CD4-positive, CD25-positive, alpha-beta regulatory T cell (primary cell): ENCODE results near the gene NRTN. TPM values are rescaled to one million over a fixed set of nuclear protein-coding genes. Genes with fewer than 3 reads are reported as not detected.
"Not testable (repeated sequence)": the region's sequence is repeated elsewhere in the genome, so short reads cannot be mapped to it uniquely, and the experiment has no call there.

Experiments used
- ATAC-seq, 2 donors: fragments of 150-1000 bp; cut with Tn5 transposase; one replicate each; pipeline ENCODE4 v1.10.0; 2021; ENCODE audit warnings: low read depth in 2 of 2, moderate number of reproducible peaks in 2 of 2, moderate library complexity in 1 of 2
- DNase-seq, 3 donors: peaks; one replicate each; pipeline versions ENCODE4 v3.0.0 to v3.0.0-alpha.2; 2012 to 2022; ENCODE audit warnings: mixed read lengths in 1 of 3
- H3K27ac ChIP-seq: one replicate; pipeline ENCODE4 v1.7.0; 2013; ENCODE audit warnings: mild to moderate bottlenecking, low read length; ENCODE audit not compliant: insufficient read depth, poor library complexity, severe bottlenecking
- H3K27me3 ChIP-seq: one replicate; pipeline ENCODE4 v1.7.0; 2013; ENCODE audit warnings: low read length; ENCODE audit not compliant: control insufficient read depth, insufficient read depth
- H3K36me3 ChIP-seq: one replicate; pipeline ENCODE4 v1.7.0; 2013; ENCODE audit warnings: mild to moderate bottlenecking, low read length, moderate library complexity; ENCODE audit not compliant: control insufficient read depth, insufficient read depth
- H3K4me1 ChIP-seq: 2 replicates; pipeline ENCODE4 v1.7.0; 2013; ENCODE audit warnings: mild to moderate bottlenecking, low read length; ENCODE audit not compliant: insufficient read depth, control insufficient read depth, poor library complexity, severe bottlenecking
- H3K4me3 ChIP-seq: one replicate; pipeline ENCODE4 v1.7.0; 2013; ENCODE audit warnings: low read depth, mild to moderate bottlenecking, low read length, moderate library complexity
- H3K9me3 ChIP-seq, 2 experiments: 1 replicate in 1 of 2; 2 replicates in 1 of 2; pipeline ENCODE4 v1.7.0; 2013; ENCODE audit warnings: low read length in 2 of 2, mild to moderate bottlenecking in 1 of 2, moderate library complexity in 1 of 2; ENCODE audit not compliant: control insufficient read depth in 2 of 2
- H3K27ac Mint-ChIP-seq, 3 donors: one replicate each; pipeline ENCODE4 v1.8.0; 2020 to 2022; ENCODE audit warnings: mild to moderate bottlenecking in 3 of 3, mixed read lengths in 3 of 3, moderate library complexity in 2 of 3
- H3K27me3 Mint-ChIP-seq: one replicate; pipeline ENCODE4 v1.8.0; 2022; ENCODE audit warnings: mild to moderate bottlenecking, mixed read lengths
- H3K36me3 Mint-ChIP-seq: one replicate; pipeline ENCODE4 v1.8.0; 2020; ENCODE audit warnings: mixed read lengths
- H3K4me1 Mint-ChIP-seq, 4 donors: one replicate each; pipeline ENCODE4 v1.8.0; 2020 to 2022; ENCODE audit warnings: mixed read lengths in 4 of 4, mild to moderate bottlenecking in 1 of 4
- H3K4me3 Mint-ChIP-seq, 4 donors: one replicate each; pipeline ENCODE4 v1.8.0; 2020 to 2022; ENCODE audit warnings: mild to moderate bottlenecking in 4 of 4, mixed read lengths in 4 of 4, moderate library complexity in 3 of 4
- H3K9me3 Mint-ChIP-seq, 7 donors: one replicate each; pipeline ENCODE4 v1.8.0; 2020 to 2022; ENCODE audit warnings: mixed read lengths in 7 of 7, mild to moderate bottlenecking in 3 of 7, moderate library complexity in 2 of 7
- polyA plus RNA-seq, 4 donors: library from polyadenylated mRNA; unstranded; fragments of 300-500 nt; fragmentation: Illumina TruSeq; gene quantifications; one replicate each; pipeline ENCODE4 v1.2.3, GENCODE V29; 2021
- total RNA-seq: library from RNA; stranded (reverse); gene quantifications from one replicate; pipeline ENCODE4 v1.2.3, GENCODE V29; 2022

The NRTN gene
- total and polyA plus RNA-seq, 5 donors from 2014 or later = 0.21 to 0.68 TPM; not detected in 3

DNA sequence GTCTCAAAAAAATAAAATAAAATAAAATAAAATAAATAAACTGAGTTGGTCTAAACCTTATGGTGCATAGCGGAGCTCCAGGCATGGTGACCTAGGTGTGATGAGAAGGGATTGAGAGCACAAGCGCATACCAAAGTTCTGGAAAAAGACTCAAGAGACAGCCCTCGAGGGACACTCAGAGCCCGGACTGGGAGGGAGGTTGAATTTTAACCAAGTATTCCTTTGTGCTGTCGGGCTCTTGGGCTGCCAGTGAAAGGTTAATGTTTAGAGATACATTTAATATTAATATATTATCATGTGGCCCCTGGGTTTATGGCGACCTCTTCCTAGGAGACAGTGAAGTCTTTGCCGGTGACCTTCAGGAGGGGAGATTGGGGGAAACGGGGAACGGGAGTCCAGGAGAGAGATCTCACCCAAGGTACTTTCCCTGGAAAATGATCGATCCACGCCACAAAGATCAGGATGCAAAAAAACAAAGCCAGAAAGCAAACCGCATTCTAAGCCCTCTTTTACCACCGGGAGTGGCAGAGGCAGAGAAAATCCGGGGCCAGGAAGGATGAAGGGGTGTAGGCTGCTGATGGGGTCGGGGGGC lies 33.0 kb downstream of the NRTN start:
- Histone ChIP-seq H3K27me3 (no peaks in the 10 kb centered on the region), H3K4me1 (no peaks in the 10 kb centered on the region), H3K36me3 (no peaks in the 10 kb centered on the region), H3K9me3 (no peaks in the 10 kb centered on the region), H3K27ac (no peak overlapping the region), H3K4me3 (no peak overlapping the region)
- Mint-ChIP-seq H3K27me3 (peaks cover 21% of the 10 kb centered on the region), H3K27ac (peak overlapping the region in 1 of 3 donors; percentile 58), H3K4me1 (peaks cover 0 to 5% (median 0%) of the 10 kb centered on the region in 4 donors), H3K36me3 (no peaks in the 10 kb centered on the region), H3K4me3 (peak overlapping the region in 1 of 4 donors; percentile 38), H3K9me3 (peaks cover 0 to 2% (median 0%) of the 10 kb centered on the region in 7 donors)
- ATAC-seq (no peak), DNase-seq (no peak)

DNA sequence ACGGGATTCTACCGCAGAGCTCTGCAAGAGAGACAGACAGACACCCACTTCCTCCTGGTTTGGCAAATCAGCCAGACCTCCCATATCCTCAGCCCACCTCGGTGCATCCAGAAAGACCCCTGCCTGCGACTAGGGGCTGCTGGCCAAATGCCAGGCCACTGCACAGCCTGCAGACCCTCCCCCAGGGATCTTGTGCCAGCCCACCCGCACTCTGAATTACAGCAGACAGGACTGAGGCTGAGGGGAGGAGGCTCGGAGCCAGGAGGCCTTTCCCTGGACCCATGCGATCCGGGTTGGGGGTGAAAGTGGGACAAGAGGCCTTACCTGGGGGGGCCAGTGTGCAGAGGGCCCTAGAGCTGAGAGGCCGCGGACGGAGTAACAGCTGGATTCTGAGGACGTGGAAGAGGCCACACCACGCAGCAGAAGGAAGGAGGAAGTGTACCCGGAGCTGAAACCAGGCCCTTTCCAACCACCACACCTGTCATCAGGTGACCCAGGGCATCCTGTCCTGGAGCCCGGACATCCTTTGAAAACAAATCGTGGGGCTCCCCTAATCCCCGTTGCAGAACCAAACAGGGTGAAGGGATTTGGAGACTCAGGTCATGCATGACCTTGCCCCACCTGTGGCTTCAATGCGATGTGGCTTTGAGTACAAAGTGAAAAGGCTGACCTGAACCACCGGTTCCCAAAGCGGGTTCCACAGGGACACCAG lies 33.6 kb downstream of the NRTN start:
- no peak overlapping the region for H3K4me3 Mint-ChIP-seq
- Histone ChIP-seq H3K9me3 (no peaks in the 10 kb centered on the region), H3K27ac (no peak overlapping the region), H3K4me3 (no peak overlapping the region), H3K27me3 (no peaks in the 10 kb centered on the region), H3K36me3 (no peaks in the 10 kb centered on the region), H3K4me1 (no peaks in the 10 kb centered on the region)
- H3K27me3 Mint-ChIP-seq = peaks cover 21% of the 10 kb centered on the region
- peaks cover 0 to 2% (median 0%) of the 10 kb centered on the region in 7 donors for H3K9me3 Mint-ChIP-seq
- H3K36me3 Mint-ChIP-seq = no peaks in the 10 kb centered on the region
- H3K27ac Mint-ChIP-seq = peak overlapping the region in 1 of 3 donors; percentile 58
- ATAC-seq = no peak
- peaks cover 0 to 5% (median 0%) of the 10 kb centered on the region in 4 donors for H3K4me1 Mint-ChIP-seq
- no peak for DNase-seq

DNA sequence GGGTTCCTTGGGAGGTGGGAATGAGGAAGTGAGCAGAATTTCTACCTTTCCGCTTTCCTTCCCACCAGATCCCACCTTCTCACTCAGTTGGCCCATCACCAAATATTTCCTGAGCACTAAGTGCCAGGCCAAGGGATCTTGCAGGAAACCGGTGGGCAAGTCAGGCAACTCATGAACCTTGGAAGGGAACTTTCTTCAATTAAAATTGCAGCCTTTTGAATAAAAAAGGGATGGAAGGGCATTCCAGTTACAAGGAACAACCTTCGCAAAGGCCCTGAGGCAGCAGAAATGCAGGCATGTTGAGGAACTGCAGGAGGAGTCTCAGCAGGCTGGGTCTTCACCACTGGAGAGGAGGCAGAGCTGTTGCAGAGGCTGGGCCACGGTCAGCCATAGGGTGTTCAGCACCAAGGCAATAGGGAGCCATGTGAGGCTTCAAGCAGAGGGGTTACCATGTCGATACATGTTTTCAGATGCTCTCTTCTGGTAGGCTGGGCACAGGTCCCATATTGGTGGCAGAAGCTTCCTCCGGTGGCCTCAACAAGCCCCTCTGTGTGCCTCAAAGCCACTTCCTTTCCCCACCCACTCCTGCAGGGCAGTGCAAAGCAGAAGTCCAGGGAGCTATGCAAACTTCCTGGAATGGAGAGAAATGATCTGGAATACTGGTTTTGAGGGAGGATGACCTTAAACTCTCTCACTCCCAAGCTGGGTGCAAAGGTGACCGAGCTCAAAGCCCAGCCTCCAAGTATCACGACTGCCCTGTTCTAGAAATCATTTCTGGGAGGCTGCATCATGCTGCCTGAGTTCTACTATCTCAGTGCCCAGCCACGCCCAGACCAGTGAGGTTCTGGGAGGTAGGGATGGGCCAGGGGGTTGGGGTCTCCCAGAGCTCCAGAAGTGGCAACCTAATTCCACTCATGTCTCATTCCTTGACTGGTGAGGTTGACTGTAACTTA lies 34.5 kb downstream of the NRTN start, which contains the start of gene FUT6:
FUT6 (minus strand) TSS at position 638 of the 953 bp plus-strand sequence. CDS start 7,135 bp downstream, outside the sequence.
- no peak within 1 kb of the TSS for H3K27ac ChIP-seq
- H3K4me1 Mint-ChIP-seq = peaks cover 0 to 5% (median 0%) of the 10 kb centered on the region in 4 donors

DNA sequence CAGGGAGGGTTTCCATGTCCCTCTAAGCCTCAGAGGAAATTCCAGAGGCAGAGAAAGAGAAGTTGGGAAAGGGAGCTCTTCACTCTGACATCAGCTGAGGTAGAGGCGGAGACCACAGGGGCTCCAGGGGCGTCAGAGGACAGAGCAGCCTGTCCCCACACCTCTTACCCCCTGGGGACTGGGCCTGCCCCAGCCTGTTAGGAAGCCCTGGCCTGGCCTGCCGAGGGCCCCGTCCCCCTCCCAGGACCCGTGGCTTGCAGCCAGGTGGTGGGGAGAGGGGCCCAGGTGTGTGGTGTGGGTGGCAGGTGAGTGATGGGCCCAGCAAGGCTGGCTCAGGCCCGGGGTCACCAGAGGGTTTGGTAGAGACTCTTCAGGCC lies 36.9 kb downstream of the NRTN start:
- not testable (repeated sequence) for H3K27ac ChIP-seq, H3K4me3 Mint-ChIP-seq, H3K9me3 Mint-ChIP-seq, H3K4me3 ChIP-seq, H3K4me1 ChIP-seq, H3K27me3 ChIP-seq, H3K4me1 Mint-ChIP-seq, ATAC-seq, H3K9me3 ChIP-seq, H3K36me3 ChIP-seq, H3K36me3 Mint-ChIP-seq, DNase-seq, H3K27ac Mint-ChIP-seq
- peaks cover 11% of the 10 kb centered on the region for H3K27me3 Mint-ChIP-seq

More for the DNA sequence above, 34.5 kb downstream of the NRTN start, which contains the start of gene FUT6:
- no peaks in the 10 kb centered on the region for H3K4me1 ChIP-seq
- Mint-ChIP-seq H3K4me3 (no peak within 1 kb of the TSS), H3K27ac (peak within 1 kb of the TSS in 1 of 3 donors; percentile 58), H3K27me3 (peaks cover 16% of the 10 kb centered on the region), H3K36me3 (no peaks in the 10 kb centered on the region), H3K9me3 (peaks cover 0 to 2% (median 0%) of the 10 kb centered on the region in 7 donors)
- H3K9me3 ChIP-seq = no peaks in the 10 kb centered on the region
- no peak within 1 kb of the TSS for H3K4me3 ChIP-seq
- ATAC-seq = no peak
- no peaks in the 10 kb centered on the region for H3K27me3 ChIP-seq
- no peak for DNase-seq
- H3K36me3 ChIP-seq = no peaks in the 10 kb centered on the region

DNA sequence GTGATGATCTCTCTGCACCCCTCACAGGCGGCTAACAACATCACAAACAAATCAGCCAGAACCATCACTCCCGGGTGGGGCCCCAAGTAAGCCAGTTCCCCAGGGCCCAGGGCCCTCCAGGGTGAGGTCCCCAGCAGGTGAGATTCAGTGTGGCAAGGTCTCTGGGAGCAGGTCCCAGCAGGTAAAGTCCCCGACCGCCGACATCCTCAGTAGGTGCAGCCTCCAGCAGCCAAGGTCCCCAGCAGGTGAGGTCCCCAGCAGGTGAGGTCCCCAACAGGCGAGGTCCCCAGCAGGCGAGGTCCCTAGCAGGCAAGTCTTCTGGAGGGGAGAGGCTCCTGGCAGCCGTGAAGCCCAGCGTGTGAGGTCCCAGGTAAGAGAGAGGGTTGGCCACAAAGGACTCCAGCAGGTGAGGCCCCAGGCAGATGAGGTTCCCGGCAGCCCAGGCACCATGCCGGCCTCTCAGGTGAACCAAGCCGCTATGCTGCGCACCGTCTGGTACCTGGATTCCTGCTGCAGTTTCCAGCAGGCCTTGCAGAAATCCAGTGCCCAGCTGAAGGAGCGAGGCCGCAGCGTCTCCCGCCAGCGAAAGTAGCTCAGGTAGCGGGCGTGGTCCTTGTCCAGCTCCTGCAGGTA lies 38.5 kb downstream of the NRTN start:
- H3K27me3 ChIP-seq = no peaks in the 10 kb centered on the region
- no peak overlapping the region for H3K4me3 ChIP-seq
- ATAC-seq (no peak), DNase-seq (no peak)
- H3K27me3 Mint-ChIP-seq = peaks cover 2% of the 10 kb centered on the region
- no peaks in the 10 kb centered on the region for H3K4me1 ChIP-seq
- no peaks in the 10 kb centered on the region for H3K9me3 ChIP-seq
- H3K4me3 Mint-ChIP-seq = no peak overlapping the region
- H3K36me3 ChIP-seq = no peaks in the 10 kb centered on the region
- H3K9me3 Mint-ChIP-seq = no peaks in the 10 kb centered on the region
- H3K4me1 Mint-ChIP-seq = peaks cover 0 to 4% (median 0%) of the 10 kb centered on the region in 4 donors
- no peak overlapping the region for H3K27ac Mint-ChIP-seq
- H3K27ac ChIP-seq = no peak overlapping the region
- H3K36me3 Mint-ChIP-seq = no peaks in the 10 kb centered on the region

DNA sequence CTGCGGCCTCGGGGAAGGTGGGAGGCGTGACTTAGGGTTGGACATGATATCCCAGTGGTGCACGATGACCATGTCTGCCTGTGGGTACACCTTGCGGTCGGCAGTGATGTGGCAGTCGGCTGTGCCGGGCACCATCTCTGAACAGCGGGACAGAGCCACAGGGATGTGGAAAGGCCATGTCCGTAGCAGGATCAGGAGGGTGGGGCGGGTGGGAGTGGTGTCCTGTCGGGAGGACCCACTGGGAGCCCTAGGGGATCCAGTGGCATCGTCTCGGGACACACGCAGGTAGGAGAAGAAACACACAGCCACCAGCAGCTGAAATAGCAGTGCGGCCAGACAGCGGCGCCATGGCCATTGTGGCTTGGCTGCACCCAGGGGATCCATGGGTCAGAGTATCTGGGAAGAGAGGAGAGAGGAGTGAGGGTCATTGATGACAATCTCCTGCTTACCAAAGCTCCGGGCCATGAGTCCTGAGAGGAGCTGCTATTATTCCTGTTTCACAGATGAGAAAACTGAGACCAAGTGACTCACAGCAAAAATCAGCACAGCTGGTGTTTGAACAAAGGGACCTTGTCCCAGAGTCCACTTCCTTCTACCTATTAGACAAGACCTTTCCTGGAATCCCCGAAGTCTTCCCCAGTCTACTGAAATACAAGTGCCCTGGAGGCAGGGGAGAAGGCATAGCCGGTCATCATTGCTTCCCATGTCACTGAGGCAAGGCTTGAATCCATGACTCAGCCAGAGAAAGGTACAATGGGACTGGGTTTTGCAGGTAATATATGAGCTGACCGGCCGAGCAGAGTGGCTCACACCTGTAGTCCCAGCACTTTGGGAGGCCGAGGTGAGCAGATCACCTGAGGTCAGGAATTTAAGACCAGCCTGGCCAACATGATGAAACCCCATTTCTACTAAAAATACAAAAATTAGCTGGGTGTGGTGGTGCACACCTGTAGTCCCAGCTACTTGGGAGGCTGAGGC lies 39.9 kb downstream of the NRTN start:
- Mint-ChIP-seq H3K36me3 (no peaks in the 10 kb centered on the region), H3K27ac (no peak overlapping the region), H3K9me3 (no peaks in the 10 kb centered on the region), H3K4me1 (peaks cover 0 to under 1% (median 0%) of the 10 kb centered on the region in 4 donors), H3K4me3 (no peak overlapping the region), H3K27me3 (no peaks in the 10 kb centered on the region)
- DNase-seq (no peak), ATAC-seq (no peak)
- no peaks in the 10 kb centered on the region for H3K9me3 ChIP-seq
- no peaks in the 10 kb centered on the region for H3K36me3 ChIP-seq
- H3K4me3 ChIP-seq = no peak overlapping the region
- no peaks in the 10 kb centered on the region for H3K4me1 ChIP-seq
- H3K27me3 ChIP-seq = no peaks in the 10 kb centered on the region
- no peak overlapping the region for H3K27ac ChIP-seq
